Measurements from ENCODE around the gene SUFU.
"Not testable (repeated sequence)": the region's sequence is repeated elsewhere in the genome, so short reads cannot be mapped to it uniquely, and the experiment has no call there.

Gene SUFU

DNA sequence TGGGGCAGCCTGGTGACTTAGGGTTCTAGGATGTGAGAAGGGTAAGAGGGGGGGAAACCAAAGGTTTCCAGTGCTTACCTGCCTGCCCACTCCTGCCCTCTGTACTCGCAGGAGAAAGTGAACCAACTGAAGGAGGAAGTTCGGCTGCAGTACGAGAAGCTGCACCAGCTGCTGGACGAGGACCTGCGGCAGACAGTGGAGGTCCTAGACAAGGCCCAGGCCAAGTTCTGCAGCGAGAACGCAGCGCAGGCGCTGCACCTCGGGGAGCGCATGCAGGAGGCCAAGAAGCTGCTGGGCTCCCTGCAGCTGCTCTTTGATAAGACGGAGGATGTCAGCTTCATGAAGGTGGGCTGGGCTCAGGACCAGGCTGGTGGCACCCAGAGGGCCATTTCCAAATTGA is 151.2 kb downstream of the SUFU start:
- DNase-seq: no peak

DNA sequence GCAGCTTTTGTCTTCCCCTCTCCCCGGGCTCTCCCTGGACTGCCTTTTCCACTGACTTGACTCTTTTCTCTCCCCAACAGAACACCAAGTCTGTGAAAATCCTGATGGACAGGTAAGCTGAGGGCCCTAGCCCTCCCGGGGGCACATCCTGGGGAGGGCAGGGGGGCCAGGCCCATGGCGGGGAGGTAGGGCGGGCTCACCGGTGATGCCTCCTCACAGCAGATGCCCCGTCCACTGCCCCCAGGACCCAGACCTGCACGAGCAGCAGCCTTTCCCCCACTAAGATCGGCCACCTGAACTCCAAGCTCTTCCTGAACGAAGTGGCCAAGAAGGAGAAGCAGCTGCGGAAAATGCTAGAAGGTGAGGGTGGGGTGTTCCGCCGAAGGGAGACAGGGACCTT is 152.3 kb downstream of the SUFU start:
- DNase-seq: no peak

DNA sequence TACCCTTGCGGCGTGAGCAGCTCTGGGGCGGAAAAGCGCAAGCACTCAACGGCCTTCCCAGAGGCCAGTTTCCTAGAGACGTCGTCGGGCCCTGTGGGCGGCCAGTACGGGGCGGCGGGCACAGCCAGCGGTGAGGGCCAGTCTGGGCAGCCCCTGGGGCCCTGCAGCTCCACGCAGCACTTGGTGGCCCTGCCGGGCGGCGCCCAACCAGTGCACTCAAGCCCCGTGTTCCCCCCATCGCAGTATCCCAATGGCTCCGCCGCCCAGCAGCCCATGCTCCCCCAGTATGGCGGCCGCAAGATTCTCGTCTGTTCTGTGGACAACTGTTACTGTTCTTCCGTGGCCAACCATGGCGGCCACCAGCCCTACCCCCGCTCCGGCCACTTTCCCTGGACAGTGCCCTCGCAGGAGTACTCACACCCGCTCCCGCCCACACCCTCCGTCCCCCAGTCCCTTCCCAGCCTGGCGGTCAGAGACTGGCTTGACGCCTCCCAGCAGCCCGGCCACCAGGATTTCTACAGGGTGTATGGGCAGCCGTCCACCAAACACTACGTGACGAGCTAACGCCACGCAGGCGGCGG is 153.1 kb downstream of the SUFU start:
- no peak for DNase-seq

DNA sequence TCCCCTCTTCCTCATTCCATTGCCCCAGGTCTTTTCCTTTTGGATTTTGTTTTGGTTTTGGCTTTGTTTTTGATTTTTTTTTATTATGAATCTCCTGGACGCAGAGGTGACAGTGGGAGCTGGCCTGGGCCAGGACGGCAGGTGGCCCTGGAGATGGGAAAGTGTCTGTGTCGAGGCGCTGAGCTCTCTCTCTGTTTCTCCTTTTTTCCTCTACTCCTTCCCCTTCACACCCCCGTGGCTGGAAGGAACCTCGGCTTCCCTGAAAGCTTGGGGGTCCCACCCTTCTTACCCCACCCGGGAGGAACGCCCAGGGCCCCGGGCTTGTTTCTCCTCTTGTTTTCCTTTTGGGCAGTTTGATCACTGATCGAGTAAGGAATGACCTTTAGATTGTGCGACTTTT is 153.7 kb downstream of the SUFU start:
- DNase-seq: no peak

DNA sequence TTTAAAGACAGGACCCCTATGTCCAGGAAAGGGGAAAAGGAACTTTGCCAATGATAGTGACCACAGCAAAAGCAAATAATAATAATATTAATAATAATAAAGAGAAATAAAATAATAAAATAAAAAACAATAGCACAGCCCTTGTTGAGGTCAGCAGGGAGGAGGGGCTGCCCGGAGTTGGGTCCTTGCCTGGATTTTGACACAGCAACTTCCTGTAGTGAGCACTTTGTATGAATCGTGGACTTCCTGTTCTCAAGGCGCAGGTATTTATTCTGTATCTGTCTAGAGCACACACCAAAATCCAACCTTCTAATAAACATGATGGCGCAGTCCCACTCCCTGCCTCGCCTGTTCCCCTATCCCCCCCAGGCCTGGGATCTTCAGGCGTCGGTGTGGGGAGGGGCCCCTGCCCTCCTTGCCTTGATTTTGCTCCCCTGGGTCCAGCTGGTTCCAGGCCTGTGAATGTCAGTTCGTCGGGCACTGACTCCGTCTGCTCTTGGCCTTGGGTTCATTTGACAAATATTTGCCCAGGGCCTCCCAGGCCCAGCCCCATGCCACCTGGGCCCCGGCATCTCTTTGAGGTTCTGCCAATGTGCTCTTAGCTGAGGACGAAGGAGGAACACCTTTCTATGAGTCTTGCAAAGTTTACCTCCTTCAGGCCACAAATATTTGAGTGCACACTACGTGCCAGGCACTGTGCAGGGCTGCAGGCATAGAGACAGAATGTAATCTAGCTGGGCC is 154.4 kb downstream of the SUFU start:
- no peak for DNase-seq

DNA sequence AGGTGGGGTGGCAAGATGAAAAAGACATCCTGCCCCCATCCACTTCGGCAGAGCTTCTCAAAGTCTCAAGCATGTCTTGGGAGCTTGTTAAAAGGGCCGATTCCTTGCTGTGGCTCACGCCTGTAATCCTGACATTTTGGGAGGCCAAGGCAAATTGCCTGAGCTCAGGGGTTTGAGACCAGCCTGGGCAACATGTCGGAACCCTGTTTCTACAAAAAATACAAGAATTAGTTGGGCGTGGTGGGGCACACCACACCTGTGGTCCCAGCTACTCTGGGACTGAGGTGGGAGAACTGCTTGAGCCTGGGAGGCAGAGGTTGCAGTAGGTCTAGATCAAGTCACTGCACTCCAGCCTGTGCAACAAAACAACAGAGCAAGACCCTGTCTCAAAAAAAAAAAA is 155.0 kb downstream of the SUFU start:
- no peak for DNase-seq

DNA sequence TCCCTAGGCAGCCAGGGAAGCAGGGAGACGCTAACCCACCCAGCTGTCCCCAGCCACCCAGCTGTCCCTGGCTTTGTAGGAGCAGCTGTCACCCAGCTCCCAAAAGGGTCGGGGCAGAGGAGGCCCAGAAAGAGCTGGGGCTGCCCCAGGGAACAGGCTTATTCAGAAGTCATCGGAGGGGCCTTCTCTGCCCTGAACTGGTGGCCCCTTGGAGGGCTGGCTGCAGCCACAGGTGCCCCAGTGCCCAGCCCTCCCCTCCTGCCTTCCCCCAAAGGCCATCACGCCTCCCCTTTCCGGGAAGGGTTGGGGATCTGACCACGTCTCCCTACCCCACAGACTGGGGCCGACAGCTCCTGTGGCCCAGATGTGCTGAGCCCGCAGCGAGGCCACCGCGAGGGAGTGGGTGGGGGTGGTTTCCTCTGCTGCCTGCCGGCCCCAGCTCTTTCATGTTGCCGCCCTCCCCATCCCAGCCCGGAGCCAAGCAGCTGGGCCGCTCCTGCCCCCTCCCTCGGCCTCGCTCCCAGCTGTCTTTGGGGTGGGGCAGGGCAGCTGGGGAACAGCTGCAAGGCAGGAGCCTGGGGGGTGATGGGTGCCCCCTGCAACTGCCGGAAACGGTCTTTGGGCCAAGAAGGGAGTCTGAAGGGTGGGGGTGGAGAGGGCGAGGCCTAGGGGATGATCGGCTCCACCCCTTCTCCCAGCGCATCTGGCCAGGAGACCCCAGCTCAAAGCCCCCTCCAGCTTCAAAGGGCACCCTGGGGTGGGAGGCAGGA is 157.3 kb downstream of the SUFU start:
- DNase-seq: peak; percentile 79

DNA sequence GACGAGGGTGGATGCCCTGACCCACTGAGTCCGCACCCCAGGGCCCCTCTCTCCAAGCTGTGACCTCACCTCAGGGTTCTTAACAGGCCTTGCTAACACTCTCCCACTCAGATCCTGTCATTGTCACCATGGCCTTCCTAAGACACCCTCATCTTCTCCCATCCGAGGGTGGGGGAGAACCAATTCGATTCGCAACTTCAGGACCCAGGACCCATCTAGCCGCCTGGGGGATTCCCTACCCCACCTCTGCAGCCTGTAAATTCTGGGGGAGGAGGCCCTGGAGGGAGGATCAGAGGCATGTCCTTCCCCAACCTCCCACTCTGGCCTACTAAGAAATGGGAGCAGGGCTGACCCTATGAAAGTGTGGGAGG is 157.9 kb downstream of the SUFU start:
- DNase-seq: peak; percentile 31

DNA sequence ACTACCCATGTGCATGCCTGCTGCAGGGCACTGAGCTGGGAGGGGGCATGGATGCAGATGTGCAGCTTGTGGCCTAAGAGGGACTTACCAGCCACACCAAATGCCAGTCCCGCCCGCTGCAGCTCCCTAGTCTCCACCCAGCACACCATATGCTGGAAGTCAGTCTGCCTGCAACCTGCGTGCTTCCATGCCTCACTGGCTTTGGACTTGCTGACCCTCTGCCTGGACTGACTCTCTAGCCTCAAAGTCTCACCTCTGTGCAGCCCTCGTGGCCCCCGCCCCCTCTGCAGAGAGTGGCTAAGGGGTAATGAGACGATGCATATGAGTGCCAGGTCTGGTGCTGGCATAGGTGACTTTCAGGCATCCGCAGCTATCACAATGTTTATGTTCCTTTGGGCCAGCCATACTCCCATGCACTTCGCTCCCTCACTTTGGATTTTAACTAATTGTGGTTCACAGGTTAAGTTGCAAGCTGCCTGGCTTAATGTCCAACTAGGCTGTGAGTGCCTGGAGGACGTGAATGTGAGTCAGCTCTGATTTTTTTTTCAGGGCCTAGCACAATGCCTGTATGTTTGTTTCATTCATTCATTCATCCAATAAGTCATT is 162.2 kb downstream of the SUFU start:
- DNase-seq: no peak

DNA sequence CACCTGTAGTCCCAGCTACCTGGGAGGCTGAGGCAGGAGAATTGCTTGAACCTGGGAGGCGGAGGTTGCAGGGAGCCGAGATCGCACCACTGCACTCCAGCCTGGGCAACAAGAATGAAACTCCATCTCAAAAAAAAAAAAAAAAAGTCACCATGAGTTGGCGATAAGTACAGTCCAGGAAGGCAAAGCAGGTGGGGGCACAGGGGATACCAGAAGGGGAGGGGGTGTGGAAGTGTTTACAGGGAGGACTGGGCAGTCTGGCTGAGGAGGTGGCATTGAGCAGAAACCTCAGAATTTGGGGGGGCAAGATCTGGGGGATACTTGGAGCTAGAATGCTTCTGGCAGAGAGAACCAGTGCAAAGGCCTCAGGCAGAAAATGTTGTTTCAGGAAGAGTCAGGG is 163.6 kb downstream of the SUFU start:
- DNase-seq: not testable (repeated sequence)

DNA sequence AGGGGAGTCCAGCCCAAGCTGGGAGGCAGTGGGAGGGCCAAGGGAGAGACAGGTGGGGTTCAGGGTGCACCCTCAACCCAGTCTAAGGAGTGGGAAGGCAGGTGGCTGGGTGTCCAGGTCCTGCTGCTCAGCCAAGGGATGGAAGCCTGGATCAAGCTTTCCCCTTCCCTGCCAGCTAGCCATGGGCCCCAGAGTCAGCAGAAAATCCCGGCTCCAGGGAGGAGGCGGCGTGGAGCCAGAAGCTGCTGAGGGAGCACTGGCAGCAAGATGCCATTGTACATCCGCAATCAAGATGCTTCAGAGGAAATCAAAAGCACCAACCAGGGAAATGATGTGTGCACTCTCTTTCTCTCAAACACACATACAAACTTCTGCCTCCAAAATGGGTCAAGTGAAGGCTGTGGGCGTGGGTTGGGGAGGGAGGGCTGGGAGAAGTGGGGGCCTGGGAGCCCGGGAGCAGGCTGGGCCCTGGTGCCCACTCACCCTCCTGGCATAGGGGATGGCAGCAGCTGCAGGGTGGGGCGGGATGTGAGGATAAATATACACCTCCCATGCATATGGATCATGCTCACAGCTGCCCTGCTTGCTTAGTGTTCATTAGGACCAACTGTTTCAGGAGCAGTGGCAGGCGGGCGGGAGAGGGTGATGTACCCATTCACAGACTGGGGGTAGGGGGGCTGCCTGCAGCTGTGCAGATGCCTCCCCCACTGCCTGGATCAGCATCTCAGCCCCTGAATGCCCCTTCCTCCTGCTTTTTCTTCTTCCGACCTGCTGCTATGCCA is 164.7 kb downstream of the SUFU start:
- no peak for DNase-seq

DNA sequence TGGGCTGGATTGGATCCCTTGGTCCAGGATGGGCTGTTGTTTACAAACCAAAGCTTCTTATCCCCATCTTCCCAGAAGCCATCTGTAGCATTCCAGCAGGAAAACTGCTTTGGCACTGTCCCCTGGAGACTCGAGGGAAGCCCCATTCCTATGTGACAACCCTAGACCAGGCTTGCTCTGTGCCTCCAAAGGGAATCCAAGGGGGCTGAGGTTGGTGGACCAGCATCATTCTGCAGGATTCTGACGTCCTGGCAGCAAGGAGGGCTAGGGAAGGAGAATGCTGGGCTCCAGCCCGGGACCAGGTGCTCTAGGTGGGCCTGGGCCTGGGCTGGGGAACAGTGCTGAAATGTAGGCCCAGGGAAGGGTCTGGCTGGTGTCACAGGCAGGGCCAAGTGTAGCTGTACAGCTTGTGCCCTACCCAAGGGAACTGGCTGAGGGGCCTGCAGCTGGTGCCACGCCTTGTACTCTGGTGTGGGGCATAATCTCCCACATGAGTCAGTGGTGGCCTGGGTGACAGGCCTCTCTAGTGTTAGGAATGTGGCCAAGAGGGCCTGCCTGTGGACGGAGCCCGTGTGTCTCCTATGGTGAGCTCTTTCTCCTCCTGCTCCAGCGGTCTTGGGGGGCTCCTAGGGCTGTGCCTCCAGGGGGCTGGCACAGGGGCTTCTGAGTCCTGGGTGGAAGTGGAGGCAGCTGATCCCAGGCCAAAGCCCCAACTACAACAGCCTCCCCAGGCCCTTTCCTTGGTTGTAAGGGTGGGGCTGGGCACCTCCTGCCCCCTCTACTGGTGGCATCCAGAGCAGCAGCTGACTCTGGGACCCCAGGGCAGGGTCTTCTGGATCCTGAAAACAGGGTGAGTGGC is 165.7 kb downstream of the SUFU start:
- DNase-seq: peak; percentile 43

DNA sequence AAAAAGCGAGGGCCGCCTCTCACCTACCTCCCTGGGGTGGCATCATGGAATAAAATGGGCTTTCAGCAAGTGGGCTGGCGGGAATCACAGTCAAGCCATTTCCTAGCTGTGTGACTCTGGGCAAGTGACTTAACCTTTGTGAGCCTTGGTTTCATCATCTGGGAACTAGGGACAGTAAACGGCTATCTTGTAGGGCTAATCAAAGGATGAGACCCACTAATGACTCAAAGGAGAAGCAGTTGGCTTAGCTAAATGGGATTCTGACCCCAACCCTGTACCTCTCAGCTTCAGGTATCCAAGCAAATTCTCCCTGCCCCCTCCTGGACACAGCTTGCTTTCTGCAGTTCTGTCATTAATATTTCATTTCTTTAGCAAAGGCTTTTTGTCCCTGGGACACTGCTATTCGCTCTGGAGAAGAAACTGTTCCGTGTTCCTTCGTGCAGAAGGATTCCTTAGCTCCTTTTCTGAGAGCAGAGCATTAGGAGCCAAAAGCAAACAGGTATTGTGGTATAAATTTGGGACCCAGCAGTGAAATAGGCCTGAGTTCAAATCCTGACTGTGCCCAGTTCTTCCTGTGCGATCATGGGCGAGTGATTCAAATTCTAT is 166.4 kb downstream of the SUFU start:
- peak; percentile 61 for DNase-seq

DNA sequence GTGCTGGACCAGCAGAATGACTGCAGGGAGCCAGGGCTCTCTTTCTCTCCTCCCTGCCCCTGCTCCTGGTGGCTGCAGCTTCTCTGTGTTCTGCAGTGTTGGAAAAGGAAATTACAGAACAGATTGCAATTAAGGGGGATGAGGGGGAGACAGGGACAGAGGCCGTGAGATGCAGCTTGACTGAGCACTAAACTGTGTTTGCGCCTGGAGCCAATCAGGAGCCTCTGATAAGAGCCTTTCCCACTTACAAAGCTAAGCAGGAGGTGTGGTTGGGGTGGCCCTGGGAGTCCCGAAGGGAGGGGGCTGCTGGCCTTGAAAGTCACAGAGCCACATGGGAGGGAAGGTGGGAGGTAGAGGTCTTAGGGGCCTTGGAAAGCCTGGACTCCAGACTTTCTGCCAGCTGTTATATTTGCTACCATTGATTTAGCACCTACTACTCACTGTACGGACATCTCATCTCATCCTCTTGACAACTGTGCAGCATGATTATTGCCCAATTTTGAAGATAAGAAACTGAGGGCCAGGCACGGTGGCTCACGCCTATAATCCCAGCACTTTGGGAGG is 167.2 kb downstream of the SUFU start:
- DNase-seq: peak; percentile 71

DNA sequence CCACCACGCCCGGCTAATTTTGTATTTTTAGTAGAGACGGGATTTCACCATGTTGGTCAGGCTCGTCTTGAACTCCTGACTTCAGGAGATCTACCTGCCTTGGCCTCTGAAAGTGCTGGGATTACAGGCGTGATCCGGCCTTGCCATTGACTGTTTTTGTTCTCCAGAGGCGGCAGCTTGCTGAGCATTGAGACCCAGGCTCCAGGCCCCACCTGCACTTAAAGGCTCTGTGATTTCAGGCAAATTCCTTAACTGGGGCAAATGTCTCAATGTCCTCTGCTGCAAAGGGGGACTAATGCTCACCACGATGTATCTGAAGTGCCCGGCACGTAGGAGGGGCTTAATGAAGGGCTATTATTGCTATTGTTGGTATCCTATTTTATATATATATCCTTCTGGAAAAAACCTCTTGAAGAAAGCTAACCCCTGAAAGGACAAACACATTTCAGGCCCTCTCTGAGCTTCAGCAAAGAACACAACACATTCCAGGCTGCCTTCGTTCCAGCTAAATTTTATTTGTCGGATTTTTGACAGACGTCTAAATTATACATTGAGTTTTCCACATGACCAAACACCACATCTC is 169.6 kb downstream of the SUFU start:
- DNase-seq: peak; percentile 63

DNA sequence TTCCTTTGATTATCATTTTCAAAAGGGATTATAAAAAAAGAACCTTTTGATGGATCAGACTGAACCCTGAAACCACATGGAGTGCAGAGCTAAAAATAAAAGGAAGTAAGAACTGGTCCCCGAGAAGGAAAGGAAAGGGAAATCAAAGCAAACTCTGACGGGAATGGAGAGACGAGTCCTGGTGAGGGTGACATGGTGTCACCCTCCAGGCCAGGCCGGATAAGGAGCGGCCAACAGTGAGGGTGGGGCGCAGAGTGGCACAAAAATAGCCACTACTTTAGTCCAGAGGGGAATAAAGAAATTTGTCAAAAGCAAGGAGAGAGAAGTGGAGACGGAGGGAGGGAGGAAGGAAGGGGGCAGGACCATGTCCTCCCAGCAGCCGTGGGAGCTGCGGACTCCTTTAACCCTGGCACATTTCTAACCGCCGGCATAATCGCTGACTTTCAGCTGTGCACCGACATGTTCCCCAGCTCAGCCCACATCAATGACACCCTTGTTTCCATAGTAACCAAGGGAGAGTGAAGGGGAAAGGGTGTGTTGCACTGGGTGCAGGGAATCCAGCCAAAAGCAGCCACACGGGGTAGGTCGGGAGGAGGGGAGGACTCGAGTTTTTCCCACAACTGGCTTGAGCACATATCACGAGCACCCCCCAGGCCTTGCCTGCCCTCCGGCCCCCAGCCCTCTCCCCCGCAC is 170.2 kb downstream of the SUFU start:
- peak; percentile 94 for DNase-seq

DNA sequence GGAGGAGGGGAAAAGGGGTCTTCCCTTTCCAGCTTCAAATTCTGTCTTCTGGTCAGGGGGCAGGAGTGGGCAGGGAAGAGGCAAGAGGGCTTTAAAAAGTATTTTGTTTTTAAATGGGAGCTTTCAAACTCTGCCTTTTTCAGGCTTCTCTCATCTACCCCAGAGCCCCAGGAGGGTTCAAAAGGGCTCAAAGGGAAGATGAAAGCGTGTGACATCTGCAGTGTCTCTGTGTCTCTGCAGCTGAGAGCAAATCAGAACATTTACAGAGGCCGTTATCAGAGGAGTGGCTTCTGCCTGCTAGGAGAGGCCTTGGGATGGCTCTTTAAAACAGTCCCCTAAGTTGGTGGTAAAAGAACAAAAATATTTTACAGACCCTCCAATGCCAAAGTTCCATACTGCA is 170.8 kb downstream of the SUFU start:
- DNase-seq: peak; percentile 77

DNA sequence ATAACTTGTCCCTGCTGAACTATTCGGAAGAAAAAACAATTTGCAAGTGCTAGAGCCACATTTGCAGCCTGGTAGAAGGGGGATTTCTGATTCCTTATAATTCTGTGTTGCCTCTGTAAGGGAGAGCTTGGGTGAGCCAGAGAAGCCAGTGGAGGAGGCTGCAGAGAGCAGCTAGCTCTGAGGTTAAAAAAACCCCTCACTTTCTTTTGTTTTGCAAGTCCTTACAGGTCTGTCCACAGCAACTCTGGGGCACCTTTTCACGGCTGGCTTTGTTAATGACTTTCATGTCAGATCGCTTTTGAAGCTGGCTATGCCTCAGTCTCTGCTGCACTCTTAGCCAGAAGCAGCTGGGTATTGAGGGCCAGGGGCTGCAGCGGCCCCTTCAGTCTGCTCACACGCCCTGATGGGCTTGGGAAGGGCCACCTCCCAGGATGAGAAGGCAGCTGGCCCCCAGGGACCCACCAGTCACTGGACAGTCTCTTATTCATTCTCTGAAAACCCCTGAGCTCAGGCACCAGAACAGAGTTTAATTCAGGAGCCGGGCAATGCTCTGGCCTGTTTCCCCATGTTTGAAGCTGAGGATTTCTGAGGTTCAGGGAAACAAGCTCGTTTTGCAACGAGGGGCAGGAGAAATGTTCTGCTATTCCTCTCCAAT is 171.4 kb downstream of the SUFU start:
- peak; percentile 83 for DNase-seq
